Endothelial cell of hepatic sinusoid (primary cell): ENCODE results near the gene HOXB2.

ENCODE experiments used
- in situ Hi-C: cut with HindIII; loops from 2 replicates; pipeline ENCODE4 v1.10.0; 2017; ENCODE audit warnings: low sequenced_read_pairs

Gene HOXB2

DNA sequence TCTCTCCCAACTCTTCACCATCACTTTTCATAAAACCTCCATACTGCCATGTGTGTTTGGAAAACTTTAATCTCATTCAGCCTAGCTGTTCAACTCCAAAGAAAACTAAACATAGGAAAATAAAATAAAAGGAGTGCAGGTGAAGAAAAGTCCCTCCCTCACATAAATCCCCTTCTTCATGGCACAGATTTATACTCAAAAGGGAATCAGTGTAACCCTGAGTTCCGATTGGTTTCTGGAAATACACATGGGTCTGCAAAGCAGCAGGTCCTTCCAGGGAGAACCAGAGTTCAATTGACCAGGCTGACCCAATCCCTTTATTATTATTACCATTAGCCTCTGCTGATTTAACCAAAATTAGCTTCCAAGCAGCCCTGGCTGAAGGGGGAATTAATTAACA is 8.9 kb upstream of the HOXB2 start:
- in situ Hi-C loops, result no loop called here

- in situ Hi-C loops, result no loop called here
These were observed 8.3 kb upstream of the HOXB2 start for GRCh38 chr17:48553190-48553547.

DNA sequence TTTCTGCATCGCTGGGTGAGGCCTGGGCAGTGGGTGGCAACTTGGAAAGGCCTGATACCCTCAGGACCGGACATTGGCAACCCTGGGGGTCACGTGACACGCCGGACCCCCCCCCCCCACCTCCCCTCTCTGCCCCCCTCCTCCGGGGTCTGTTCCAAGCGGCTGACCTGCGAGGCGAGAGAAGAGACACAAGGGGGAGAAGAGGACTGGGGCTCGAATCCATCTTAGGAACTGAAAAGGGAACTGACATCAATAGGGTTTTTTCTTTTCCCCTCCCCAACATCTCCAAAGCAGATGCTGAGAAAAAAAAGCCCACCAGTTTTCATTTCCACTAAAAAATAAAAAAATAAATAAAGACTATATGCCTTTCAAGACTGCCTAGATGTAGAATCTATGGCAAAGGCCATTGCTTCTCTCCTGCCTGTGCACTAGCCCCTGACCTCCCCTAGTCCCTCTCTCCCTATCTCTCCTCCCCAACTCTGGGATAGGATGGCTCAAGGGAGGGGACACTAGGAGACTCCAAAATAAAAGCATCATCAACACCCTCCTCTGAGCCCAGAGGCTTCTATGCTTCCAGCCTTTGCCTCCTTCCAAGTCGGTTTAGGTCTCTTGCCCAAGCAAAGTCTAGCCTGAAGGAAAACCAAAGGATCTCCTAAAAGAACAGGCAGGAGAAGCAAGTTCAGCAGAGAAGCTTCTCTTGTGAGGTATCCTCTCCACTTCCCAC is 7.7 kb upstream of the HOXB2 start:
- in situ Hi-C loops, result no loop called here

GRCh38 chr17:48551596-48552465 is 6.9 kb upstream of the HOXB2 start:
- in situ Hi-C loops, result no loop called here

DNA sequence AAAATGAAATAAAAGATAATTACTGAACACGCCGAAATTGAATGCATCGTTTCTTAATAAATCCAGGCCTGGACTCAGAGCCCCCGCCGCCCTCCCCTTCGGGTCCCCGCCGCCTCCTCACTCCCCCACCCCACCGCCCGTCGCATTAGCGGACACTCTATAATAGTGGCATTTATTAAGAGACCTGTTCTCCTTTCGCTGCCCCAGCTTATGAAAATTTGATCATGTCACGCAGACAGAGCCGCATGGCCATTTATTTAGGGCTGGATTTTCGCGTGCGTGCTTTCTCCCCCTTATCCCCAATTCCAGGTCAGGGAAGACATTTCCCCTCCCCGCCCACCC is 6.3 kb upstream of the HOXB2 start:
- in situ Hi-C loops, result no loop called here

GRCh38 chr17:48550502-48551213 is 5.7 kb upstream of the HOXB2 start:
- in situ Hi-C loops, result no loop called here

DNA sequence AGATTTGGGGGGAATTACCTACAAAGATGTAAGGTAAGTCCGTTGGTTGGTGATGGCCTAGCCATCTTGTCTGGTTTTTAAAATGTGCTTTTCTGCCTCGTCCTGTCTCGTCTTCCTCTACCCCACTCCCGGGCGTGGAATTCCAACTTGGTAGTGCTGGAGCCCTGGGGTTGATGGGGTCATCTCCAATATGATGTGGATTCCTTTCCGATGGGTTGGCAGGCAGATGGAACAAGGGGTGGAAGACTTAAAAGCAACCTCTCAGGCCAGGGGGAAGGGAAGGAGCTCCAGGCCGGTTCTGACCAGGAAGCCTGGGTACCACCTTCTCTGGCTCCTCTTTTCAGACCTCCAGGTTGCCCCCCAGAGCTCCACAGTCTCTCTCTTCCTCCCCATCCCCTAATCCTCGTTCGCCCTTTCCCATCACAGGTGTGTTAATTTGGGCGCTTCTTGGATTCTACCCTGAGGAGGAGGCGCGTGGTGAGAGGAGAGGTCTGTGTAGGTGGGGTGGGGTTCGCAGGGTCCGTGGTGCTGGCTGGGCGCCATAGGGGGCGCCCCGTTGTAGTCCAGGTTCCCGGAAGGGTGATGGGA is 5.1 kb upstream of the HOXB2 start:
- in situ Hi-C loops, result no loop called here

- in situ Hi-C loops, result no loop called here
These were observed 4.3 kb upstream of the HOXB2 start for GRCh38 chr17:48549281-48549630.

- in situ Hi-C loops, result no loop called here
These were observed 3.8 kb upstream of the HOXB2 start for GRCh38 chr17:48548523-48549280.

- in situ Hi-C loops, result no loop called here
These were observed 3.1 kb upstream of the HOXB2 start for GRCh38 chr17:48547808-48548522.

GRCh38 chr17:48546924-48547807 is 2.3 kb upstream of the HOXB2 start:
- in situ Hi-C loops, result no loop called here

DNA sequence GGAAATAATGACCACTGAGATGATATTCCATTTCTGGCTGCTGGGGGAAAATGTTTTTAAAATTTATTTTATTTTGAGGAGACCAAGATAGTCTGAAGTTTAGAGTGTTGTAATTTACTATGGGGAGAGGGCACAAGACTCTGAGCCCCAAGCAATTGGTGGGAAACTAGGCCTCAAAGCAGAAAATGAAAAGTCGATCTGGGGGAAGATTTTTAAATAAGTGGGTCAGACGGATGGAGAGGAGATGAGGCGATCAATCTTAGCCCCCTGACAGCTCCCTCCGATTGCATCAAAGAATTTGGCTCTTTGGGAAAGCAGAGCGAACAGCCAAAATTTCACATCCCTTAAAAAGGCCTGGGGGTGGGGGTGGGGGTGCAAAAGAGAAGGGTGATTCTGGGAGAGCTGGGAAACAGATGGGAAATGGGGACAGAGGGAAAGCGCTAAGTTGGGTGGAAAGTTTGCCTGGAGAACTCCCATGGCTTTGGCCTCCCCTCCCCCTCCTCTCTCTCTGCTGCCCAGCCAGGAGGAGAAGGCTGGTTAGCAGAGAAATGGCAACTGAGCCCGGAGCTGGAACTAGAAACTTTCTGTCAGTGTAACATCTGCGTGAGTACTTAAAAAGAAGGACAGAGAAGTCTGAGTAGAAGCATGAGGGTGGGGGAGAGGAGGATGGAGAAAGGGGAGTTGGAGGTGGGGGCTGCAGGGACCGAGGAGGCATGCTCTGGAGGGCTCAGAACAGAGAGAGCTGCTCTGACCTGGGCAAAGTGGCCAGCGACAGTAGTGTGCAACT is 1.4 kb upstream of the HOXB2 start:
- in situ Hi-C loops, result no loop called here

DNA sequence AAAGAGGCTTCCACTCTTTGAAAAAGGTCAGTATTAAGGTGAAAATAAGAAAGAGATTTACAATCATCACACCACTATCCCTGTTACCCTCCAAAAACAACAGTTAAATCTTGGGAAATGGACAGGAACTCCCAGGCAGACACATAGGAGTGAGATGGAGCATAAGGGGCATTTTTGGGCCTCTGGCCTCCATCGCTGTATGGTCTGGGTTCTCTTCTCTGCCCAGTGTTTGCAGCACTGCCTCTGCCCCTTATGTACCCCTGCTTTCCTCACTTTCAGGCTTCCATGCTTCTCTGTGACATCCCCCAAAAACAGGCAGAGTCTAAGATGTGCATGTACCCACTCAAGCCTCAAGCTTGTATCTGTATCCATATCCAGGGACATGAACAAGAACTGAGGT is 630 bp upstream of the HOXB2 start:
- in situ Hi-C loops, result no loop called here

DNA sequence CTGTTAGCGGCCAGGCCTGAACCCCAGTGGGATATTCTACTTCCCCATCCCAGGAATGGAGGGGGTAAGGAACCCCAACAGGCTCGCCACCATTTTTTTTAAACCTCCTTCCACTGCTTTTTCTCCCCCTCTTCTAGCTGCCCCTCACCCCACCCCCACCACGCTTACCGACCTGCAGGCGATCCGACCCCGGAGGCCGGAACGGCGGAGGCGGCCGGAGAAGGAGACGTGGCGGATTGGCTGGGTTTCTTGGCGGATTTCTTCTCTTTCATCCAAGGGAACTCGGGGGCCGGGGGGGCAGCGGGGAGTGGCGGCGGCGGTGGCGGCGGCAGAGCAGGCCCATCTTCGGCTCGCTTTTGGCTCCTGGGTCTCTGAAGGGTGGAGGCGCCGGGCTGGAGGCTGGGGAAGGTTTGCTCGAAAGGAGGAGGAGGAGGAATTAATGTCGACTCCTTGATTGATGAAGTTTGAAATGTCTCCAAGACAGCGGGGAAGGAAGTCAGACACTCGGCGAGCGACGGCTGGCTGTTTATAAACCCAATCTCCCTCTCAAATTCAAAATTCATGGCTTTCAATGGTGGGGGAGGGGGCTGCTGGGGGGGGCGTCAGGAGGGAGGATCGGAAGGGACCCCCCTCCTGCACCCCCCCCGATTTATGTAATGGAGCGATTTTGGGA is 424 bp downstream of the HOXB2 start:
- in situ Hi-C loops, result no loop called here

DNA sequence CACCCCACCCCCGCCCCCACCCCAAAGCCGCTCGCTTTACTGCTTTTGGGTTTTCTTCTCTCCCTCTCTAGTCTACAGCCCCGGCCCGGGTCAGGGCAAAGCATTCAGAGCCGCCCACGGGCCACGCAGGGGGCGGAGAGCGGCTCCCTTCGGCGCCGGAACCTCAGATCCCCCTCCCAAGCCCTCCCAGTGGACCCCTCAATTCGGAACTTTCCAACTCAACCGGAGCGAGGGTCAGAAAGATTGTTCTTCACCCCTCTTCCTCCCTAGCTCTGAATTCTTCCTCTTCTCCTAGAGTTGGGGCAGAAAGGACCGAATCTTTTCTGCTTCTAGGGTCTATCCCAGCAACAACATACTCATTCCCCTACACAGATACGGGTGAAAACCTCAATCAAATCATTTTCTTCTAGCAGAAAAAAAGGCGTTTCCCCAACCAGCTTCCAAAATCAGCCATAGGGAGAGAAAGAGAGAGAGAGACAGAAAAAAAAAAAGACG is 1.0 kb downstream of the HOXB2 start:
- in situ Hi-C loops, result no loop called here

DNA sequence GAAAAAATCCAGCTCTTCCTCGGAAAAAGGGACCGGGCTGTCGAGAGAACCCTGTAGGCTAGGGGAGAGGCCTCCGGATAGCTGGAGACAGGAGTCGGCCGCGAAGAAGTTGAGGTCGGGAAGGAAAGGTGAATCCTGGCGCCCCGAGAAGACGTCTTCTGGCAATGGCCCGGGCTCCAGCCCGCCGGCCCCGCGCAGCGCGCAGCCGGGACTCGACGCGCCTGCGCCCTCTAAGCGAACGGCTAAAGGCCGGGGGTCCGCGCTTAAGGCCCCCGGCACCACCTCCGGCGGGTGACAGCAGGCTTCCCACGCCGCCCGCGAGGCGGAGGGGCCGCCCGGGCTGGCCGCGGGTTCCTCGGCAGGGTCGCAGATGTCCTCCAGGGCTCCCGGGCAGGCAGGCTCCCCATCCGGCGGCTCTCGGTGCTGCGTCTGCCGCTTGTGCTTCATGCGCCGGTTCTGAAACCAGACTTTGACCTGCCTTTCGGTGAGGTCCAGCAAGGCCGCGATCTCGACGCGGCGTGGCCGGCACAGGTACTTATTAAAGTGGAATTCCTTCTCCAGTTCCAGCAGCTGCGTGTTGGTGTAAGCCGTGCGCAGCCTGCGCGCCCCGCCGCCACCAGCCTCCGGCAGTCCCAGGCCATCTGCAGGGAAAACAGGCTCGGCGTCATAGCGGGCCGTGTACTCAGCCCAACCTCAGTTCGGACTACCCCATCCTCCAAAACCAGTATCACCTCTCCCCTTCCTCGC is 1.6 kb downstream of the HOXB2 start:
- in situ Hi-C loops, result no loop called here

- in situ Hi-C loops, result no loop called here
These were observed 2.2 kb downstream of the HOXB2 start for GRCh38 chr17:48542698-48543106.
